A673 (cell line): ENCODE measurements around the gene NOL9. TPM values are rescaled to one million over a fixed set of nuclear protein-coding genes. Genes with fewer than 3 reads are reported as not detected.

ENCODE experiments used
- BruUV-seq: library from RNA; stranded (reverse); fragments of 400-500 nt; replicated peaks from 2 replicates; lab custom pipeline; 2021; lab: Mats Ljungman, UMichigan
- CTCF ChIA-PET: fragments of 300-600 bp; sonication (Branson Sonifier 250); formaldehyde crosslinking; loops from one replicate; lab custom pipeline; 2022; ENCODE audit warnings: antibody characterized with exemption; lab: Charles Lee
- POLR2A ChIA-PET: fragments of 300-600 bp; sonication (Branson Sonifier 250); formaldehyde crosslinking; loops from one replicate; lab custom pipeline; 2022; ENCODE audit warnings: antibody characterized with exemption; ENCODE audit not compliant: low non-redundant PET; lab: Charles Lee
- DNase-seq: peaks from one replicate; pipeline ENCODE4 v3.0.0-alpha.2; 2015; ENCODE audit warnings: low spot score
- H3K27ac ChIP-seq: fragments of 200-600 bp; sonication (generic); 2 replicates; pipeline ENCODE4 v1.5.1; 2016; ENCODE audit warnings: mixed run types, low read depth, mild to moderate bottlenecking, mixed read lengths, antibody characterized with exemption, low read length; ENCODE audit not compliant: poor library complexity, severe bottlenecking
- H3K27me3 ChIP-seq: fragments of 200-600 bp; sonication (generic); replicated peaks from 2 replicates; pipeline ENCODE4 v1.6.1; 2017; ENCODE audit warnings: mixed run types, low read depth, mild to moderate bottlenecking, mixed read lengths, antibody characterized with exemption, low read length; ENCODE audit not compliant: insufficient read depth, poor library complexity
- H3K36me3 ChIP-seq: fragments of 200-600 bp; sonication (generic); 2 replicates; pipeline ENCODE4 v1.6.1; 2016; ENCODE audit warnings: mixed run types, mild to moderate bottlenecking, mixed read lengths, antibody characterized with exemption, low read length; ENCODE audit not compliant: insufficient read depth, poor library complexity, severe bottlenecking
- H3K4me1 ChIP-seq: fragments of 200-600 bp; sonication (generic); 2 replicates; pipeline ENCODE4 v1.6.1; 2017; ENCODE audit warnings: mixed run types, mild to moderate bottlenecking, mixed read lengths, antibody characterized with exemption, low read length; ENCODE audit not compliant: insufficient read depth, poor library complexity, severe bottlenecking
- H3K4me3 ChIP-seq: fragments of 200-600 bp; sonication (generic); 2 replicates; pipeline ENCODE4 v1.5.1; 2016; ENCODE audit warnings: low read depth, mixed run types, mild to moderate bottlenecking, mixed read lengths, low read length; ENCODE audit not compliant: poor library complexity, severe bottlenecking
- H3K9me3 ChIP-seq: fragments of 200-600 bp; sonication (generic); 2 replicates; pipeline ENCODE4 v1.6.1; 2016; ENCODE audit warnings: mixed run types, low read depth, mild to moderate bottlenecking, mixed read lengths, antibody characterized with exemption, low read length; ENCODE audit not compliant: poor library complexity, severe bottlenecking
- CTCF ChIP-seq: fragments of 300-800, 200-600 bp; sonication (generic); conservative IDR thresholded peaks from 2 replicates; pipeline ENCODE4 v1.5.1; 2017; ENCODE audit warnings: low read depth, mild to moderate bottlenecking, antibody characterized with exemption, low read length, moderate library complexity, mixed read lengths
- EZH2 ChIP-seq: fragments of 200-600 bp; sonication (generic); IDR thresholded peaks from 2 replicates; pipeline ENCODE4 v1.6.1; 2017; ENCODE audit warnings: borderline replicate concordance, low read depth, mild to moderate bottlenecking, mixed read lengths, antibody characterized with exemption, low read length; ENCODE audit not compliant: poor library complexity, severe bottlenecking
- intact Hi-C: fragments of 100-400 bp; cut with micrococcal nuclease; formaldehyde crosslinking; loops from one replicate; pipeline ENCODE4 v1.10.0; 2022; ENCODE audit not compliant: unreplicated experiment
- total RNA-seq: library from RNA; stranded (reverse); gene quantifications from 2 replicates; pipeline ENCODE4 v1.2.3, GENCODE V29; 2021

Gene NOL9
- total RNA-seq, 1 experiment from 2014 or later = 55.6 TPM

GRCh38 chr1:6498576-6499111 lies 55.7 kb downstream of the NOL9 start:
- intact Hi-C loops = no loop called here
- H3K27ac ChIP-seq = no peak overlapping the region
- H3K36me3 ChIP-seq = no peaks in the 10 kb centered on the region
- CTCF ChIA-PET = no interaction called here
- H3K4me1 ChIP-seq = peaks cover 6% of the 10 kb centered on the region
- no peak overlapping the region for H3K4me3 ChIP-seq
- no peaks in the 10 kb centered on the region for H3K27me3 ChIP-seq
- DNase-seq = no peak
- BruUV-seq = no TSS peak
- no peaks in the 10 kb centered on the region for H3K9me3 ChIP-seq
- POLR2A ChIA-PET = no interaction called here
- TF ChIP-seq CTCF = no peak
- no peak for TF ChIP-seq EZH2

GRCh38 chr1:6497867-6498575 lies 56.3 kb downstream of the NOL9 start:
- intact Hi-C loops = no loop called here

GRCh38 chr1:6497215-6497866 lies 57.0 kb downstream of the NOL9 start:
- CTCF ChIA-PET = no interaction called here
- peak; percentile 47 for DNase-seq
- POLR2A ChIA-PET = no interaction called here
- Histone ChIP-seq H3K4me1 (peaks cover 6% of the 10 kb centered on the region), H3K27me3 (no peaks in the 10 kb centered on the region), H3K4me3 (peak overlapping the region; percentile 52), H3K27ac (no peak overlapping the region), H3K36me3 (no peaks in the 10 kb centered on the region), H3K9me3 (no peaks in the 10 kb centered on the region)
- BruUV-seq = no TSS peak
- intact Hi-C loops = no loop called here
- TF ChIP-seq EZH2 (no peak), CTCF (no peak)

More at GRCh38 chr1:6497867-6498575, 56.3 kb downstream of the NOL9 start:
- H3K9me3 ChIP-seq = no peaks in the 10 kb centered on the region
- peak overlapping the region; percentile 52 for H3K4me3 ChIP-seq
- no peaks in the 10 kb centered on the region for H3K36me3 ChIP-seq
- H3K4me1 ChIP-seq = peaks cover 6% of the 10 kb centered on the region
- H3K27ac ChIP-seq = no peak overlapping the region
- no peak for TF ChIP-seq EZH2
- TF ChIP-seq CTCF = no peak
- no peak for DNase-seq
- H3K27me3 ChIP-seq = no peaks in the 10 kb centered on the region
- CTCF ChIA-PET = no interaction called here
- no TSS peak for BruUV-seq
- POLR2A ChIA-PET = no interaction called here
